Mesenchymal stem cell (in vitro differentiated cells and primary cell): ENCODE results near the gene ROBO1.

Experiments used
- DNase-seq: peaks from one replicate; pipeline ENCODE4 v3.0.0-alpha.2; 2013
- H2AFZ ChIP-seq: one replicate; pipeline ENCODE4 v1.6.1; 2013; ENCODE audit warnings: low read depth, mild to moderate bottlenecking, control low read depth, inconsistent platforms, low read length, moderate library complexity
- H2AK5ac ChIP-seq: 2 replicates; pipeline ENCODE4 v1.6.1; 2013; ENCODE audit warnings: low read length, moderate library complexity, mild to moderate bottlenecking, inconsistent platforms; ENCODE audit not compliant: severe bottlenecking
- H2BK120ac ChIP-seq: one replicate; pipeline ENCODE4 v1.6.1; 2013; ENCODE audit warnings: low read depth, mild to moderate bottlenecking, inconsistent platforms, low read length, moderate library complexity
- H2BK12ac ChIP-seq, 2 experiments: one replicate each; pipeline ENCODE4 v1.6.1; 2013; ENCODE audit warnings: inconsistent platforms in 2 of 2, low read length in 2 of 2, mild to moderate bottlenecking in 2 of 2, moderate library complexity in 2 of 2, control low read depth in 1 of 2
- H2BK15ac ChIP-seq: one replicate; pipeline ENCODE4 v1.6.1; 2013; ENCODE audit warnings: mild to moderate bottlenecking, low read depth, inconsistent platforms; ENCODE audit not compliant: poor library complexity, severe bottlenecking
- H2BK5ac ChIP-seq: 2 replicates; pipeline ENCODE4 v1.6.1; 2013; ENCODE audit warnings: low read depth, mild to moderate bottlenecking, low read length, control low read depth, inconsistent platforms; ENCODE audit not compliant: poor library complexity, severe bottlenecking
- H3K14ac ChIP-seq, 2 experiments: one replicate each; pipeline ENCODE4 v1.6.1; 2013; ENCODE audit warnings: inconsistent platforms in 2 of 2, low read length in 2 of 2, control low read depth in 1 of 2, mild to moderate bottlenecking in 1 of 2, moderate library complexity in 1 of 2
- H3K18ac ChIP-seq, 2 experiments: one replicate each; pipeline ENCODE4 v1.6.1; 2013; ENCODE audit warnings: inconsistent platforms in 2 of 2, low read length in 2 of 2, control low read depth in 1 of 2, low read depth in 1 of 2, mild to moderate bottlenecking in 1 of 2
- H3K23ac ChIP-seq, 2 experiments: one replicate each; pipeline ENCODE4 v1.6.1; 2013; ENCODE audit warnings: inconsistent platforms in 2 of 2, low read length in 2 of 2, mild to moderate bottlenecking in 2 of 2, moderate library complexity in 2 of 2, control low read depth in 1 of 2
- H3K27ac ChIP-seq: 2 replicates; pipeline ENCODE4 v1.5.1; 2013; ENCODE audit warnings: mild to moderate bottlenecking, moderate library complexity, low read length, control low read depth, inconsistent platforms; ENCODE audit not compliant: poor library complexity, severe bottlenecking
- H3K27me3 ChIP-seq, 2 experiments: 2 replicates each; pipeline versions ENCODE4 v1.6.1 to v1.7.0; 2013; ENCODE audit warnings: low read length in 2 of 2, mild to moderate bottlenecking in 2 of 2, moderate library complexity in 2 of 2, control low read depth in 1 of 2, inconsistent platforms in 1 of 2; ENCODE audit not compliant: control insufficient read depth in 1 of 2, insufficient read depth in 1 of 2
- H3K36me3 ChIP-seq, 2 experiments: 2 replicates each; pipeline versions ENCODE4 v1.6.1 to v1.7.0; 2013; ENCODE audit warnings: low read length in 2 of 2, control low read depth in 1 of 2, inconsistent platforms in 1 of 2, low read depth in 1 of 2, mild to moderate bottlenecking in 1 of 2; ENCODE audit not compliant: insufficient read depth in 2 of 2, control insufficient read depth in 1 of 2
- H3K4ac ChIP-seq, 2 experiments: one replicate each; pipeline ENCODE4 v1.6.1; 2013; ENCODE audit warnings: inconsistent platforms in 2 of 2, low read length in 2 of 2, mild to moderate bottlenecking in 2 of 2, moderate library complexity in 2 of 2, control low read depth in 1 of 2, low read depth in 1 of 2
- H3K4me1 ChIP-seq: 2 replicates; pipeline ENCODE4 v1.6.1; 2013; ENCODE audit warnings: low read depth, low read length, control low read depth; ENCODE audit not compliant: control insufficient read depth, insufficient read depth
- H3K4me2 ChIP-seq: 2 replicates; pipeline ENCODE4 v1.6.1; 2013; ENCODE audit warnings: low read length, mild to moderate bottlenecking, inconsistent platforms; ENCODE audit not compliant: poor library complexity, severe bottlenecking
- H3K4me3 ChIP-seq, 2 experiments: 2 replicates each; pipeline versions ENCODE4 v1.5.1 to v1.7.0; 2013; ENCODE audit warnings: low read length in 2 of 2, mild to moderate bottlenecking in 2 of 2, control low read depth in 1 of 2, low read depth in 1 of 2; ENCODE audit not compliant: insufficient read depth in 1 of 2
- H3K79me1 ChIP-seq: replicated peaks from 2 replicates; pipeline ENCODE4 v1.6.1; 2013; ENCODE audit warnings: mild to moderate bottlenecking, control low read depth, low read length, inconsistent platforms; ENCODE audit not compliant: poor library complexity, severe bottlenecking
- H3K9ac ChIP-seq: 2 replicates; pipeline ENCODE4 v1.7.0; 2013; ENCODE audit warnings: mild to moderate bottlenecking, low read length, moderate library complexity
- H3K9me3 ChIP-seq: 2 replicates; pipeline ENCODE4 v1.7.0; 2013; ENCODE audit warnings: mild to moderate bottlenecking, low read length; ENCODE audit not compliant: control insufficient read depth
- H4K8ac ChIP-seq: one replicate; pipeline ENCODE4 v1.6.1; 2013; ENCODE audit warnings: inconsistent platforms, mild to moderate bottlenecking, low read length, moderate library complexity
- H4K91ac ChIP-seq: one replicate; pipeline ENCODE4 v1.6.1; 2013; ENCODE audit warnings: mild to moderate bottlenecking, low read length, inconsistent platforms
- WGBS: methylation state at CpG from one replicate; pipeline ENCODE4 v1.1.7; 2013; ENCODE audit warnings: mixed read lengths; 5-methylcytosine and 5-hydroxymethylcytosine counted together

Gene ROBO1

DNA sequence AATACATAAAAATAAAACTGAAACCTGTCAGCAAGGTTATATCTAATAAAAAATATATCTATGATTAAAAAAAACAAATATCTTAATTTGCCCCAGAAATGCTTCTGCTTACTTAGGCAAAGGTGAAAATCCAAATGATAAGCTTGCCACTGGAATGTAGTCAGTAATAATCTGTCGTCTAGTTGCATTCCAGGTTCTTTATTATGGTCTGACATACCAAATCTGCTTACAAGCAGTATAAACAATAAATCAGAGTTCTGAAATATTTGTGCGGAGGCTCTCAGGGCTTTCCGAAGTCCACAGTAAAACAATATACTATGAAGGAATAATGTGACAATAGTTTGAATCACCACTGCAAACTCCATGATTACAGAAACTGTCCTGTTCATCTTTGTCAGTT lies 1133.5 kb downstream of the ROBO1 start:
- no peak overlapping the region for H4K8ac ChIP-seq
- no peak overlapping the region for H3K4me3 ChIP-seq
- no peaks in the 10 kb centered on the region for H3K27me3 ChIP-seq
- H3K4me1 ChIP-seq: peaks cover 2% of the 10 kb centered on the region
- DNase-seq: no peak
- no peak overlapping the region for H2BK12ac ChIP-seq
- H3K9ac ChIP-seq: no peak overlapping the region
- H3K36me3 ChIP-seq: peaks cover 0 to 26% of the 10 kb centered on the region in 2 experiments
- no peak overlapping the region for H2AFZ ChIP-seq
- no peak overlapping the region for H3K4me2 ChIP-seq
- H2BK15ac ChIP-seq: no peak overlapping the region
- 80% methylated on average over 1 of the region's 3 CpGs for WGBS
- no peak overlapping the region for H3K4ac ChIP-seq
- no peak overlapping the region for H2AK5ac ChIP-seq
- no peak overlapping the region for H3K23ac ChIP-seq
- no peak overlapping the region for H4K91ac ChIP-seq
- peak overlapping the region; percentile 14 for H3K27ac ChIP-seq
- H2BK5ac ChIP-seq: no peak overlapping the region
- H2BK120ac ChIP-seq: no peak overlapping the region
- H3K14ac ChIP-seq: no peak overlapping the region
- H3K9me3 ChIP-seq: no peaks in the 10 kb centered on the region
- no peak overlapping the region for H3K18ac ChIP-seq
- no peaks in the 10 kb centered on the region for H3K79me1 ChIP-seq

DNA sequence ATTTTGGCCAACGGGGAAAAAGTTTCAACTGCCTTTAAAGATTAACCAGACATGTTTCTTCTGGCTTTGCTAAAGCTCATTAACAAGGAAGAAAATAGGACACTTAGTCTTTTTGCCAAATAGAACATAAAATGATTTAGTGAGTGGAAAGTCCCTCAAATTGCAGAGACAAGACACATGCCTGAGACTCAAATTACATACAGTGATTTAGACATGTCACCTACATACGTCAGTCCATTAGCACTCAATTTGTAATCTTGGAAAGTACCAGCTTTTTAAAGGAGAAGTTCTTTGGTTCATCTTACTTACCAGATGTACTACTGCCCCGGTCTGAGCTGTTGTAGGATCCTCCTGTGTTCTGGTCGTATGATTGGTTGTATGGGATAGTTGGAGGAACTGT lies 1134.2 kb downstream of the ROBO1 start:
- Histone ChIP-seq H3K27me3 (no peaks in the 10 kb centered on the region), H2BK15ac (no peak overlapping the region), H3K9me3 (no peaks in the 10 kb centered on the region), H3K14ac (no peak overlapping the region), H3K4me3 (no peak overlapping the region), H4K8ac (no peak overlapping the region), H3K18ac (no peak overlapping the region), H2AFZ (no peak overlapping the region), H4K91ac (no peak overlapping the region), H3K9ac (no peak overlapping the region), H3K79me1 (no peaks in the 10 kb centered on the region), H2BK120ac (no peak overlapping the region), H2BK5ac (no peak overlapping the region), H3K4ac (no peak overlapping the region), H2AK5ac (no peak overlapping the region), H3K23ac (no peak overlapping the region), H3K4me2 (no peak overlapping the region), H3K4me1 (peaks cover 2% of the 10 kb centered on the region), H2BK12ac (no peak overlapping the region), H3K36me3 (peaks cover 0 to 25% of the 10 kb centered on the region in 2 experiments), H3K27ac (peak overlapping the region; percentile 52)
- 92% methylated on average over 2 of the region's 4 CpGs for WGBS
- peak; percentile 30 for DNase-seq

DNA sequence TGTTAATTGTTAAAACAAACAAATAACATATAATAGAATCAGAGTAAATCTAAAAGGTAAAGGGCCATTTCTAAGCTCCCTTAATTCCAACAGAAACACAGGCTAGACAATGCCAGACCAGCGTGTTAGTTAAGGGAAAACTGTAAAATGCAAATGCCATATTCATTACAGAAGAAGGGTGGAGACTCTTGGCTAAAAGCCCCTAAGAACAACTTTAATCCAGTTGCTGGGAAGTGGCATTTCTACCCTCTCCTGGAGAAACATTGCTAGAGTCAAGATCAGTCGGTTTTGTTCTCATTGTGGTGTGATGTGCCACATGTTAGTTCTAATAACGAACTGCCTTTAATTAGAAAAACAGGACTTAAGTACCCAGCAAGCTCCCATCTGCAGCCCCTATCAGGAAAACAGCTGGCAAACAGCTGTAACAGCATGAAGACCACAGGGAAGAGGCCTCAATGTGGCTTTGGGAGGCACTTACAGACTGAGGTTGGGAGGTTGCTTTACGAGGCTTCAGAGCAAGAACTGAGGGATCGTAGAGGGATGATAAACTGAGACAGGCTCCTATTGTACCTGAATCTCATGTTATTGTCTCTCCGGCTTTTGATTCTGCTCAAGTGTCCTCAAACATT lies 1134.8 kb downstream of the ROBO1 start:
- H3K4me1 ChIP-seq: peaks cover 2% of the 10 kb centered on the region
- H3K18ac ChIP-seq: no peak overlapping the region
- H2BK5ac ChIP-seq: no peak overlapping the region
- H2AFZ ChIP-seq: no peak overlapping the region
- peak overlapping the region; percentile 6 for H3K4me2 ChIP-seq
- H3K14ac ChIP-seq: no peak overlapping the region
- no peak overlapping the region for H4K8ac ChIP-seq
- no peaks in the 10 kb centered on the region for H3K79me1 ChIP-seq
- H3K9me3 ChIP-seq: no peaks in the 10 kb centered on the region
- H2AK5ac ChIP-seq: no peak overlapping the region
- WGBS: 94% methylated on average over 4 of the region's 6 CpGs
- no peak for DNase-seq
- H3K4me3 ChIP-seq: no peak overlapping the region
- H2BK12ac ChIP-seq: no peak overlapping the region
- peaks cover 0 to 25% of the 10 kb centered on the region in 2 experiments for H3K36me3 ChIP-seq
- H3K9ac ChIP-seq: no peak overlapping the region
- H2BK15ac ChIP-seq: no peak overlapping the region
- no peak overlapping the region for H3K4ac ChIP-seq
- H4K91ac ChIP-seq: no peak overlapping the region
- no peak overlapping the region for H2BK120ac ChIP-seq
- no peaks in the 10 kb centered on the region for H3K27me3 ChIP-seq
- no peak overlapping the region for H3K23ac ChIP-seq
- H3K27ac ChIP-seq: peak overlapping the region; percentile 52

DNA sequence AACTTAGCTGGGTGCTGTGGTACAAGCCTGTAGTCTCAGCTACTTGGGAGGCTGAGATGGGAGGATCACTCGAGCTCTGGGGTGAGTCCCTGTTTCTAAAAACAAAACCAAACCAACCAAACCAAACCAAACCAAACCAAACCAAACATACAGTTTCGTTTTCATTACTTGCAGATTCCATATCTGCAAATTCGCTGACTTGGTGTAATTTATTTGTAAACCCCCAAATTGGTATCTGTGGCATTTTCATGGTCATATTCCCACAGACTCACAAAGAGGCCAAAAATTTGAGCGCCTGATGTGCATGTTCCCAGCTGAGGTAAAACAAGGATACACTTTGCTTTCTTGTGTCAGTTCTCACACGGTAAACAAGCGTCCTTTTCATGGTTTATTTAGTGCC lies 1138.3 kb downstream of the ROBO1 start:
- no peak overlapping the region for H2AK5ac ChIP-seq
- no peak overlapping the region for H3K18ac ChIP-seq
- no peak for DNase-seq
- no peak overlapping the region for H2BK120ac ChIP-seq
- H3K9me3 ChIP-seq: no peaks in the 10 kb centered on the region
- no peak overlapping the region for H3K27ac ChIP-seq
- H3K79me1 ChIP-seq: no peaks in the 10 kb centered on the region
- H3K14ac ChIP-seq: no peak overlapping the region
- H3K36me3 ChIP-seq: peaks cover 3 to 22% of the 10 kb centered on the region in 2 experiments
- H2BK15ac ChIP-seq: no peak overlapping the region
- peaks cover 2% of the 10 kb centered on the region for H3K4me1 ChIP-seq
- no peak overlapping the region for H4K91ac ChIP-seq
- H3K23ac ChIP-seq: no peak overlapping the region
- no peak overlapping the region for H2AFZ ChIP-seq
- no peak overlapping the region for H4K8ac ChIP-seq
- no peak overlapping the region for H2BK12ac ChIP-seq
- H3K4me2 ChIP-seq: no peak overlapping the region
- H3K27me3 ChIP-seq: no peaks in the 10 kb centered on the region
- no peak overlapping the region for H2BK5ac ChIP-seq
- H3K4me3 ChIP-seq: no peak overlapping the region
- H3K9ac ChIP-seq: no peak overlapping the region
- no peak overlapping the region for H3K4ac ChIP-seq
- WGBS: 98% methylated on average over 6 of the region's 6 CpGs
